Measurements from ENCODE around the gene LMAN1.

Gene LMAN1

GRCh38 chr18:59358712-59359575 is at the start of gene LMAN1:
TSS of gene LMAN1 (minus strand) at chr18:59359265. CDS start at chr18:59359244, 21 bp downstream.
- DNase-seq = peak; percentile 96

GRCh38 chr18:59402432-59403090 is 43.5 kb upstream of the LMAN1 start:
- peak; percentile 99 for DNase-seq

- no peak for DNase-seq
These were observed 41.3 kb upstream of the LMAN1 start for GRCh38 chr18:59400407-59400806.

- no peak for DNase-seq
These were observed 36.4 kb upstream of the LMAN1 start for GRCh38 chr18:59395226-59396175.

- no peak for DNase-seq
These were observed 34.3 kb upstream of the LMAN1 start for GRCh38 chr18:59393381-59393780.

- peak; percentile 63 for DNase-seq
These were observed 29.8 kb upstream of the LMAN1 start for GRCh38 chr18:59388817-59389216.

- DNase-seq = peak; percentile 89
These were observed 28.9 kb upstream of the LMAN1 start for GRCh38 chr18:59387687-59388565.

GRCh38 chr18:59386909-59387686 is 28.0 kb upstream of the LMAN1 start:
- DNase-seq = no peak

GRCh38 chr18:59385191-59385590 is 26.1 kb upstream of the LMAN1 start:
- no peak for DNase-seq

- DNase-seq = peak; percentile 73
These were observed 24.8 kb upstream of the LMAN1 start for GRCh38 chr18:59383851-59384250.

- no peak for DNase-seq
These were observed 23.3 kb upstream of the LMAN1 start for GRCh38 chr18:59382383-59382782.

GRCh38 chr18:59381949-59382348 is 22.9 kb upstream of the LMAN1 start:
- no peak for DNase-seq

- DNase-seq = no peak
These were observed 21.6 kb upstream of the LMAN1 start for GRCh38 chr18:59380706-59381105.

GRCh38 chr18:59379772-59380522 is 20.9 kb upstream of the LMAN1 start:
- no peak for DNase-seq

- no peak for DNase-seq
These were observed 18.7 kb upstream of the LMAN1 start for GRCh38 chr18:59377613-59378337.

GRCh38 chr18:59376351-59376935 is 17.4 kb upstream of the LMAN1 start:
- no peak for DNase-seq

- no peak for DNase-seq
These were observed 15.1 kb upstream of the LMAN1 start for GRCh38 chr18:59374128-59374527.

GRCh38 chr18:59372975-59373374 is 13.9 kb upstream of the LMAN1 start:
- no peak for DNase-seq

GRCh38 chr18:59360381-59360780 is 1.3 kb upstream of the LMAN1 start:
- DNase-seq = no peak

All from NCI-H510A treated with DMSO at 0.1 percent for 48 hours (cell line).